ENCODE data around the gene ADAMTSL3. TPM values are rescaled to one million over a fixed set of nuclear protein-coding genes. Genes with fewer than 3 reads are reported as not detected.
A peak's percentile ranks its signal among the peaks of the same experiment; 100 is the strongest.

ADAMTSL3 gene
- total and polyA plus RNA-seq, 3 donors from 2014 or later, result 8.6 to 16.4 (median 9.4) TPM

GRCh38 chr15:83650831-83651230 is 3.1 kb upstream of the ADAMTSL3 start:
- TF ChIP-seq POLR2A (IDR thresholded peaks at IDR 0.05) (no peak), CTCF (IDR thresholded peaks at IDR 0.05) (no peak)
- DNase-seq, result no peak
- no peaks in the 10 kb centered on the region for H3K4me1 ChIP-seq
- H3K9me3 ChIP-seq, result no peaks in the 10 kb centered on the region
- H3K27me3 ChIP-seq, result no peaks in the 10 kb centered on the region
- no peaks in the 10 kb centered on the region for H3K36me3 ChIP-seq (ENCODE audit: low read depth, missing control alignments)
- no peak overlapping the region for H3K4me3 ChIP-seq
- intact Hi-C loops (cut with DNase I; ENCODE audit: low total_unique reads), result no loop called here
- no peak overlapping the region for H3K27ac ChIP-seq
- 95 to 100% methylated on average over 2 of the region's 2 CpGs for WGBS, 2 donors

- WGBS, 2 donors, result 86 to 90% methylated on average over 6 of the region's 6 CpGs
- Histone ChIP-seq H3K36me3 (ENCODE audit: low read depth, missing control alignments) (no peaks in the 10 kb centered on the region), H3K27me3 (no peaks in the 10 kb centered on the region), H3K4me3 (no peak overlapping the region), H3K27ac (no peak overlapping the region), H3K4me1 (no peaks in the 10 kb centered on the region), H3K9me3 (no peaks in the 10 kb centered on the region)
- TF ChIP-seq POLR2A (IDR thresholded peaks at IDR 0.05), result no peak
- TF ChIP-seq CTCF (IDR thresholded peaks at IDR 0.05), result no peak
- intact Hi-C loops (cut with DNase I; ENCODE audit: low total_unique reads), result no loop called here
- DNase-seq, result no peak
Observed at GRCh38 chr15:83651541-83651940, 2.4 kb upstream of the ADAMTSL3 start.

GRCh38 chr15:83652626-83653204 is 1.2 kb upstream of the ADAMTSL3 start:
- peak overlapping the region in 1 of 2 donors; percentile 50 for H3K27ac ChIP-seq
- no peak for DNase-seq

GRCh38 chr15:83653288-83653638 is 660 bp upstream of the ADAMTSL3 start:
- intact Hi-C loops (cut with DNase I; ENCODE audit: low total_unique reads), result no loop called here
- WGBS, 2 donors, result 32 to 50% methylated on average over 4 to 12 of the region's 18 CpGs

More at GRCh38 chr15:83652626-83653204, 1.2 kb upstream of the ADAMTSL3 start:
- 37 to 61% methylated on average over 4 to 5 of the region's 5 CpGs for WGBS, 2 donors
- no peaks in the 10 kb centered on the region for H3K9me3 ChIP-seq
- intact Hi-C loops (cut with DNase I; ENCODE audit: low total_unique reads), result no loop called here
- H3K27me3 ChIP-seq, result no peaks in the 10 kb centered on the region
- no peaks in the 10 kb centered on the region for H3K4me1 ChIP-seq
- no peaks in the 10 kb centered on the region for H3K36me3 ChIP-seq (ENCODE audit: low read depth, missing control alignments)
- H3K4me3 ChIP-seq, result peak overlapping the region in 1 of 2 donors; percentile 34
- TF ChIP-seq POLR2A (IDR thresholded peaks at IDR 0.05) (no peak), CTCF (IDR thresholded peaks at IDR 0.05) (no peak)

More at GRCh38 chr15:83653288-83653638, 660 bp upstream of the ADAMTSL3 start:
- peak; percentile 41 for DNase-seq
- Histone ChIP-seq H3K27me3 (no peaks in the 10 kb centered on the region), H3K9me3 (no peaks in the 10 kb centered on the region), H3K4me1 (no peaks in the 10 kb centered on the region), H3K4me3 (peak overlapping the region; percentile 34 to 53), H3K36me3 (ENCODE audit: low read depth, missing control alignments) (no peaks in the 10 kb centered on the region), H3K27ac (peak overlapping the region in 1 of 2 donors; percentile 50)
- TF ChIP-seq POLR2A (IDR thresholded peaks at IDR 0.05) (no peak), CTCF (IDR thresholded peaks at IDR 0.05) (no peak)
